ENCODE results near the gene FAM47B.

DNA sequence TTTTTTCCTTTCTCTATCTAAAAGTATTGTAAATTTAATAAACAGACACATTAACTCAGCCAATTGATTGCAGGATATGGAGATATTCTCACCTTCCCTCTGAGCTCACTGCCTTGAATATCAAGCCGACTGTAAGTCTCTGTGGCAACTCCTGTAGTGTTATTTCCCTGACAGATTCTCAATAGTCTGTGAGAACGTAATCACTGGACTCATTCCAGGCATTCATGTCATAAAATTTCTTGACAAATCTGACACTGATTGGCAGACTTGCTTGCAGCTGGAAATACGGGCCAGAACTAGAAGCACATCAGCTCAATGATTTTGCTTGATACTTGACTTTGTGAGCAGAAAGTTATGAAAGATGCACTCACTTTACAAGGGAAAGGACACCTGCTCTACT, 29.6 kb downstream of the FAM47B start:
- TF ChIP-seq CTCF (tag by site-specific recombination; IDR thresholded peaks at IDR 0.05) (no peak), SETDB1 (IDR thresholded peaks at IDR 0.05; ENCODE audit: insufficient read length, low read length) (no peak), TCF7L2 (IDR thresholded peaks at IDR 0.05; ENCODE audit: borderline replicate concordance, low read depth, low read length) (no peak), ZNF521 (tag by site-specific recombination; IDR thresholded peaks at IDR 0.05) (no peak)
